ENCODE measurements around the gene MKLN1. TPM values are rescaled to one million over a fixed set of nuclear protein-coding genes. Genes with fewer than 3 reads are reported as not detected.

MKLN1 gene
- total and polyA plus RNA-seq, 2 of the 4 experiments (the other 2 are of a cell fraction): 17.5 to 52.0 TPM

DNA sequence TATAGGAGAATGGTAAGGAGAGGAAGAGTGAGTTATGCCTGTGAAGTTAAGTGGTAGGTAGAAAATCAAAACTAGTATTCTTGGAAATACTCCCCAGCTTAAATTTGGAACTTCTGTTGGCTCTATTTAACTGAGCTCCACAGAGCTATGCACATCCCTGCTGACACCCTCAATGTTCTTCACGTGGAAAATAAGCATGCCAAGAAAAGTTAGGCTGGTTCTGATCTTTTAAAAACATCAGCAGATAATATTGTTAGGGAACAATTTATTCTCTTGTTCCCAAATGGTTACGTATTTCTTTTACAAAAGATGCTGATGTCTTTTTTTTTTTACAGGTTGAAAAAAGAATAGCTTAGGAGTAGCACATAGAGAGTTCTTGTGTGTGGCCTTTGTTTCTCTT, 111.3 kb downstream of the MKLN1 start:
- Histone ChIP-seq H3K27me3 (ENCODE audit: control insufficient read depth, insufficient read depth, low read length) (no peaks in the 10 kb centered on the region), H2AK5ac (ENCODE audit: low read depth, low read length) (no peak overlapping the region), H3K4me1 (ENCODE audit: control insufficient read depth, insufficient read depth, low read length) (no peaks in the 10 kb centered on the region), H3K9me1 (ENCODE audit: insufficient read depth, low read length) (0 out of 2 replicates have a peak, but pooled peaks cover 3% of the 10 kb centered on the region), H3K4me2 (ENCODE audit: low read depth, low read length) (no peak overlapping the region), H3K27ac (ENCODE audit: insufficient read depth, low read length) (no peak overlapping the region), H2AFZ (replicated peaks; ENCODE audit: low read length, poor library complexity) (no peak overlapping the region), H4K5ac (ENCODE audit: low read depth, low read length) (no peak overlapping the region), H4K91ac (ENCODE audit: insufficient read depth, low read depth, low read length) (no peak overlapping the region), H4K20me1 (ENCODE audit: insufficient read depth, low read length) (no peaks in the 10 kb centered on the region), H3K18ac (ENCODE audit: low read depth, low read length) (no peak overlapping the region), H2BK120ac (ENCODE audit: low read depth, low read length) (no peak overlapping the region), H2BK5ac (ENCODE audit: low read depth, low read length, poor library complexity, severe bottlenecking) (no peak overlapping the region), H3K4ac (ENCODE audit: low read depth, low read length) (no peak overlapping the region), H3K4me3 (ENCODE audit: insufficient read depth, low read depth, low read length) (no peak overlapping the region), H3K9me3 (ENCODE audit: control insufficient read depth, insufficient read depth, low read length) (no peaks in the 10 kb centered on the region; the same call in 1 of the 2 replicates), H2BK20ac (ENCODE audit: low read depth, low read length) (no peak overlapping the region), H3K23ac (ENCODE audit: low read depth, low read length) (no peak overlapping the region), H3K9ac (ENCODE audit: low read depth, low read length) (no peak overlapping the region), H2AK9ac (replicated peaks; ENCODE audit: low read depth, low read length, poor library complexity) (no peak overlapping the region), H3K79me1 (ENCODE audit: low read depth in 1 of 2, low read length in 2 of 2) (peaks cover 13 to 24% of the 10 kb centered on the region in 2 experiments; a peak in 3 of 4 replicates), H3K36me3 (ENCODE audit: control insufficient read depth, insufficient read depth, low read length) (peaks cover 23% of the 10 kb centered on the region), H3K14ac (replicated peaks; ENCODE audit: low read depth, low read length) (no peak overlapping the region), H4K8ac (ENCODE audit: low read depth in 2 of 2, low read length in 2 of 2) (no peak overlapping the region), H3K56ac (ENCODE audit: extremely low read depth, insufficient read depth, low read length) (no peak overlapping the region), H2BK15ac (ENCODE audit: low read depth, low read length) (no peak overlapping the region)
- ATAC-seq (ENCODE audit: low read depth) (no peak), DNase-seq (no peak)
- POLR2A ChIA-PET (ENCODE audit: unreplicated experiment): interaction anchor here (0.6 kb wide), 1 partner anchor 31 kb away, joined by 3 read pairs; no protein-coding TSS in a partner anchor
- CTCF ChIA-PET: no interaction called here
- dilution Hi-C loops (cut with HindIII; ENCODE audit: low sequenced_read_pairs, unreplicated experiment) (no loop called here), in situ Hi-C loops (cut with MboI; ENCODE audit: low sequenced_read_pairs) (no loop called here), intact Hi-C loops (cut with micrococcal nuclease) (no loop called here)
- TF ChIP-seq FOS (IDR thresholded peaks at IDR 0.05; ENCODE audit: low read depth, low read length) (no peak), RCOR1 (IDR thresholded peaks at IDR 0.05; ENCODE audit: insufficient replicate concordance, low read length) (no peak), MAFK (IDR thresholded peaks at IDR 0.05; ENCODE audit: low read depth, low read length) (no peak), CHD1 (IDR thresholded peaks at IDR 0.05; ENCODE audit: low read depth, low read length) (no peak), RFX5 (IDR thresholded peaks at IDR 0.05; ENCODE audit: low read depth, low read length) (no peak), POLR2A (IDR thresholded peaks at IDR 0.05; ENCODE audit: low read depth, low read length) (no peak), RAD21 (IDR thresholded peaks at IDR 0.05; ENCODE audit: low read length) (no peak), NFE2L2 (IDR thresholded peaks at IDR 0.05; ENCODE audit: low read depth, low read length) (no peak), BHLHE40 (IDR thresholded peaks at IDR 0.05; ENCODE audit: low read depth, low read length) (no peak), CEBPB (IDR thresholded peaks at IDR 0.05; ENCODE audit: low read depth, low read length) (no peak)
- TF ChIP-seq, protein P1, sequence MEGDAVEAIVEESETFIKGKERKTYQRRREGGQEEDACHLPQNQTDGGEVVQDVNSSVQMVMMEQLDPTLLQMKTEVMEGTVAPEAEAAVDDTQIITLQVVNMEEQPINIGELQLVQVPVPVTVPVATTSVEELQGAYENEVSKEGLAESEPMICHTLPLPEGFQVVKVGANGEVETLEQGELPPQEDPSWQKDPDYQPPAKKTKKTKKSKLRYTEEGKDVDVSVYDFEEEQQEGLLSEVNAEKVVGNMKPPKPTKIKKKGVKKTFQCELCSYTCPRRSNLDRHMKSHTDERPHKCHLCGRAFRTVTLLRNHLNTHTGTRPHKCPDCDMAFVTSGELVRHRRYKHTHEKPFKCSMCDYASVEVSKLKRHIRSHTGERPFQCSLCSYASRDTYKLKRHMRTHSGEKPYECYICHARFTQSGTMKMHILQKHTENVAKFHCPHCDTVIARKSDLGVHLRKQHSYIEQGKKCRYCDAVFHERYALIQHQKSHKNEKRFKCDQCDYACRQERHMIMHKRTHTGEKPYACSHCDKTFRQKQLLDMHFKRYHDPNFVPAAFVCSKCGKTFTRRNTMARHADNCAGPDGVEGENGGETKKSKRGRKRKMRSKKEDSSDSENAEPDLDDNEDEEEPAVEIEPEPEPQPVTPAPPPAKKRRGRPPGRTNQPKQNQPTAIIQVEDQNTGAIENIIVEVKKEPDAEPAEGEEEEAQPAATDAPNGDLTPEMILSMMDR (conservative IDR thresholded peaks at IDR 0.05; ENCODE audit: low read depth, low read length): no peak
- TF ChIP-seq, protein P2, sequence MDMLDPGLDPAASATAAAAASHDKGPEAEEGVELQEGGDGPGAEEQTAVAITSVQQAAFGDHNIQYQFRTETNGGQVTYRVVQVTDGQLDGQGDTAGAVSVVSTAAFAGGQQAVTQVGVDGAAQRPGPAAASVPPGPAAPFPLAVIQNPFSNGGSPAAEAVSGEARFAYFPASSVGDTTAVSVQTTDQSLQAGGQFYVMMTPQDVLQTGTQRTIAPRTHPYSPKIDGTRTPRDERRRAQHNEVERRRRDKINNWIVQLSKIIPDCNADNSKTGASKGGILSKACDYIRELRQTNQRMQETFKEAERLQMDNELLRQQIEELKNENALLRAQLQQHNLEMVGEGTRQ (IDR thresholded peaks at IDR 0.05; ENCODE audit: low read depth, low read length): no peak
- TF ChIP-seq, protein P3, sequence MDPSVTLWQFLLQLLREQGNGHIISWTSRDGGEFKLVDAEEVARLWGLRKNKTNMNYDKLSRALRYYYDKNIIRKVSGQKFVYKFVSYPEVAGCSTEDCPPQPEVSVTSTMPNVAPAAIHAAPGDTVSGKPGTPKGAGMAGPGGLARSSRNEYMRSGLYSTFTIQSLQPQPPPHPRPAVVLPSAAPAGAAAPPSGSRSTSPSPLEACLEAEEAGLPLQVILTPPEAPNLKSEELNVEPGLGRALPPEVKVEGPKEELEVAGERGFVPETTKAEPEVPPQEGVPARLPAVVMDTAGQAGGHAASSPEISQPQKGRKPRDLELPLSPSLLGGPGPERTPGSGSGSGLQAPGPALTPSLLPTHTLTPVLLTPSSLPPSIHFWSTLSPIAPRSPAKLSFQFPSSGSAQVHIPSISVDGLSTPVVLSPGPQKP (IDR thresholded peaks at IDR 0.05; ENCODE audit: borderline replicate concordance, low read depth, low read length): no peak
- WGBS, 2 experiments (ENCODE audit: extremely low coverage in 2 of 2, insufficient read length in 1 of 2): no CpG with 5 or more reads among the region's 2 CpGs
- no TSS peak for BruUV-seq (replicated peaks)
